ENCODE measurements around the gene CD22. TPM values are rescaled to one million over a fixed set of nuclear protein-coding genes. Genes with fewer than 3 reads are reported as not detected.

The CD22 gene
- total and polyA plus RNA-seq, 2 of the 13 experiments (the other 11 are each of a cell fraction or from before 2014, with no cell fraction given), result 0.71 to 1.7 TPM

- DNase-seq (ENCODE audit: low spot score) (no peak), ATAC-seq (no peak), FAIRE-seq (no peak)
- intact Hi-C loops (cut with micrococcal nuclease; ENCODE audit: unreplicated experiment), result no loop called here
- Histone ChIP-seq H3K27ac (ENCODE audit: extremely low read length, insufficient read depth, low read length) (no peak overlapping the region), H2AFZ (ENCODE audit: low read length) (no peak overlapping the region), H3K36me3 (replicated peaks in 1 of 2; ENCODE audit: control insufficient read depth in 1 of 2, insufficient read depth in 2 of 2, low read length in 2 of 2) (no peaks in the 10 kb centered on the region), H3K27me3 (ENCODE audit: control insufficient read depth in 1 of 2, insufficient read depth in 2 of 2, low read length in 2 of 2) (peaks cover 6 to 46% of the 10 kb centered on the region in 2 experiments), H3K79me2 (ENCODE audit: insufficient read depth, low read length) (no peaks in the 10 kb centered on the region), H3K9me3 (ENCODE audit: low read length) (no peaks in the 10 kb centered on the region), H3K4me1 (ENCODE audit: insufficient read depth, low read length) (peaks cover 66% of the 10 kb centered on the region), H3K4me2 (ENCODE audit: low read depth, low read length) (no peak overlapping the region), H3K4me3 (replicated peaks in 1 of 3; ENCODE audit: insufficient read depth in 1 of 3, low read depth in 2 of 3, low read length in 3 of 3) (no peak overlapping the region), H3K9ac (ENCODE audit: insufficient read depth, low read depth, low read length) (no peak overlapping the region), H4K20me1 (ENCODE audit: insufficient read depth, low read length) (no peaks in the 10 kb centered on the region)
- in situ Hi-C loops (cut with HindIII; ENCODE audit: extremely low pct_ligation_motif_present, low pct_unique_long_range_greater_than_20kb), result no loop called here
- TF ChIP-seq CCAR2 (optimal IDR thresholded peaks at IDR 0.05; ENCODE audit: low read depth, low read length) (no peak), CC2D1A (CRISPR knock-in tag; IDR thresholded peaks at IDR 0.05) (no peak), ZNF317 (CRISPR knock-in tag; IDR thresholded peaks at IDR 0.05) (no peak), ZNF234 (CRISPR knock-in tag; conservative IDR thresholded peaks at IDR 0.05) (no peak), GATAD1 (CRISPR knock-in tag; IDR thresholded peaks at IDR 0.05) (no peak), ZNF512B (CRISPR knock-in tag; IDR thresholded peaks at IDR 0.05; ENCODE audit: borderline replicate concordance) (no peak), ATF7 (IDR thresholded peaks at IDR 0.05) (no peak), ATF7 (CRISPR knock-in tag; IDR thresholded peaks at IDR 0.05) (no peak), ZNF772 (CRISPR knock-in tag; IDR thresholded peaks at IDR 0.05) (no peak), UBTF (CRISPR knock-in tag; IDR thresholded peaks at IDR 0.05) (no peak), ZNF605 (CRISPR knock-in tag; IDR thresholded peaks at IDR 0.05) (no peak)
- ChIA-PET POLR2A (no interaction called here), CTCF (ENCODE audit: low intra/inter-chr PET ratio, low total read pairs) (no interaction called here)
- BruUV-seq (replicated peaks), result no TSS peak
- 12% methylated on average over 8 of the region's 17 CpGs for WGBS (ENCODE audit: low lambda C conversion rate)
These were observed 35.2 kb upstream of the CD22 start for GRCh38 chr19:35293808-35294207.

Data from HepG2 (cell line).